NCI-H510A treated with DMSO at 0.1 percent for 48 hours (cell line): ENCODE results near the gene ANK3.

Source experiments
- DNase-seq: peaks from one replicate; lab custom pipeline; 2025; lab: John Stamatoyannopoulos, UW

ANK3 gene

GRCh38 chr10:60413306-60414012, 23.8 kb upstream of the ANK3 start:
- DNase-seq, result no peak

GRCh38 chr10:60410970-60411369, 21.3 kb upstream of the ANK3 start:
- DNase-seq, result no peak

GRCh38 chr10:60409202-60409601, 19.5 kb upstream of the ANK3 start:
- DNase-seq, result no peak

- no peak for DNase-seq
These were observed 16.5 kb upstream of the ANK3 start for GRCh38 chr10:60406182-60406581.

- DNase-seq, result no peak
These were observed 15.5 kb upstream of the ANK3 start for GRCh38 chr10:60405172-60405571.

- DNase-seq, result no peak
These were observed 13.6 kb upstream of the ANK3 start for GRCh38 chr10:60403168-60403873.

- DNase-seq, result no peak
These were observed 10.7 kb upstream of the ANK3 start for GRCh38 chr10:60400366-60400765.

- no peak for DNase-seq
These were observed 9.7 kb upstream of the ANK3 start for GRCh38 chr10:60399328-60399727.

- DNase-seq, result no peak
These were observed 8.1 kb upstream of the ANK3 start for GRCh38 chr10:60397792-60398191.

- no peak for DNase-seq
These were observed 7.1 kb upstream of the ANK3 start for GRCh38 chr10:60396766-60397165.

GRCh38 chr10:60395711-60396110, 6.0 kb upstream of the ANK3 start:
- DNase-seq, result no peak

- no peak for DNase-seq
These were observed 4.8 kb upstream of the ANK3 start for GRCh38 chr10:60394446-60394845.

GRCh38 chr10:60390224-60390626, 550 bp upstream of the ANK3 start:
- no peak for DNase-seq

GRCh38 chr10:60388709-60389301, 870 bp downstream of the ANK3 start:
- no peak for DNase-seq

- DNase-seq, result no peak
These were observed 1.5 kb downstream of the ANK3 start for GRCh38 chr10:60388116-60388625.

GRCh38 chr10:60387531-60387930, 2.1 kb downstream of the ANK3 start:
- DNase-seq, result no peak

- DNase-seq, result no peak
These were observed 4.3 kb downstream of the ANK3 start for GRCh38 chr10:60385399-60385738.

GRCh38 chr10:60384708-60385398, 4.8 kb downstream of the ANK3 start:
- no peak for DNase-seq

GRCh38 chr10:60384011-60384410, 5.7 kb downstream of the ANK3 start:
- DNase-seq, result no peak

GRCh38 chr10:60382946-60383681, 6.6 kb downstream of the ANK3 start:
- no peak for DNase-seq

- no peak for DNase-seq
These were observed 8.9 kb downstream of the ANK3 start for GRCh38 chr10:60380781-60381180.

GRCh38 chr10:60377955-60378354, 11.7 kb downstream of the ANK3 start:
- no peak for DNase-seq
